HepG2 (cell line): ENCODE measurements around the gene TTC16. TPM values are rescaled to one million over a fixed set of nuclear protein-coding genes. Genes with fewer than 3 reads are reported as not detected.

Source experiments
- GATAD1 ChIP-seq: IDR thresholded peaks from 2 replicates; pipeline ENCODE4 v1.6.1; 2016; ENCODE audit warnings: missing genetic modification reagents, missing compliant biosample characterization
- HMG20A ChIP-seq: IDR thresholded peaks from 2 replicates; pipeline ENCODE4 v1.6.1; 2016; ENCODE audit warnings: borderline replicate concordance
- MATR3 ChIP-seq: sonication (generic); formaldehyde crosslinking; IDR thresholded peaks from 2 replicates; pipeline ENCODE4 v1.4.0; 2020; ENCODE audit warnings: missing genetic modification reagents
- MAZ ChIP-seq, 2 experiments: sonication (generic) in 1 of 2; formaldehyde crosslinking in 1 of 2; IDR thresholded peaks; 2 replicates each; pipeline versions ENCODE4 v1.5.0 to v1.6.1; 2012 to 2020; ENCODE audit warnings: low read depth in 2 of 2, mild to moderate bottlenecking in 2 of 2, borderline replicate concordance in 1 of 2, improper control_type of control experiment in 1 of 2, low read length in 1 of 2, missing genetic modification reagents in 1 of 2, moderate library complexity in 1 of 2
- MBD4 ChIP-seq: IDR thresholded peaks from 2 replicates; pipeline ENCODE4 v1.6.1; 2012; ENCODE audit warnings: low read length, inconsistent platforms, borderline replicate concordance
- MED1 ChIP-seq: sonication (generic); formaldehyde crosslinking; IDR thresholded peaks from 2 replicates; pipeline ENCODE4 v1.4.0; 2020; ENCODE audit warnings: missing genetic modification reagents
- MTA3 ChIP-seq: sonication (generic); formaldehyde crosslinking; IDR thresholded peaks from 2 replicates; pipeline ENCODE4 v1.4.0; 2020; ENCODE audit warnings: missing genetic modification reagents
- NFYB ChIP-seq: sonication (generic); formaldehyde crosslinking; IDR thresholded peaks from 2 replicates; pipeline ENCODE4 v1.4.0; 2020; ENCODE audit warnings: missing genetic modification reagents
- NR2F6 ChIP-seq, 2 experiments: IDR thresholded peaks; 2 replicates each; pipeline ENCODE4 v1.6.1; 2016; ENCODE audit warnings: antibody characterized with exemption in 1 of 2, mild to moderate bottlenecking in 1 of 2
- RFXANK ChIP-seq: IDR thresholded peaks from 2 replicates; pipeline ENCODE4 v1.6.1; 2016
- RNF2 ChIP-seq: fragments of 450-650 bp; conservative IDR thresholded peaks from 2 replicates; pipeline ENCODE4 v1.6.1; 2016; ENCODE audit warnings: low read depth
- SATB2 ChIP-seq: sonication (generic); formaldehyde crosslinking; IDR thresholded peaks from 2 replicates; pipeline ENCODE4 v1.5.0; 2020; ENCODE audit warnings: missing genetic modification reagents
- SRF ChIP-seq: IDR thresholded peaks from 2 replicates; pipeline ENCODE4 v1.6.1; 2011; ENCODE audit warnings: mild to moderate bottlenecking, low read depth, low read length, moderate library complexity
- TBX3 ChIP-seq: fragments of 450-650 bp; IDR thresholded peaks from 2 replicates; pipeline ENCODE4 v1.6.1; 2017; ENCODE audit warnings: antibody characterized with exemption, mild to moderate bottlenecking, inconsistent platforms, borderline replicate concordance
- TCF12 ChIP-seq, 2 experiments: fragments of 450-650 bp in 1 of 2; sonication (generic) in 1 of 2; formaldehyde crosslinking in 1 of 2; IDR thresholded peaks; 2 replicates each; pipeline versions ENCODE4 v1.6.1 to v1.8.0; 2017 to 2022; ENCODE audit warnings: antibody characterized with exemption in 1 of 2, mild to moderate bottlenecking in 1 of 2, missing genetic modification reagents in 1 of 2, moderate library complexity in 1 of 2
- ZFP41 ChIP-seq: sonication (generic); formaldehyde crosslinking; IDR thresholded peaks from 2 replicates; pipeline ENCODE4 v1.4.0; 2020; ENCODE audit warnings: mild to moderate bottlenecking, missing genetic modification reagents, borderline replicate concordance
- ZFY ChIP-seq: sonication (generic); formaldehyde crosslinking; IDR thresholded peaks from 2 replicates; pipeline ENCODE4 v1.4.0; 2020; ENCODE audit warnings: missing genetic modification reagents
- ZNF317 ChIP-seq: sonication (generic); formaldehyde crosslinking; IDR thresholded peaks from 2 replicates; pipeline ENCODE4 v1.5.0; 2020; ENCODE audit warnings: mild to moderate bottlenecking, missing genetic modification reagents
- ZNF75D ChIP-seq: sonication (generic); formaldehyde crosslinking; IDR thresholded peaks from 2 replicates; pipeline ENCODE4 v1.8.1; 2023; ENCODE audit warnings: missing genetic modification reagents, mild to moderate bottlenecking, borderline replicate concordance
- ZNF781 ChIP-seq: sonication (generic); formaldehyde crosslinking; IDR thresholded peaks from 2 replicates; pipeline ENCODE4 v1.5.1; 2020; ENCODE audit warnings: borderline replicate concordance, mild to moderate bottlenecking, missing genetic modification reagents; ENCODE audit errors: not compliant biosample characterization
- ZSCAN12 ChIP-seq: sonication (generic); formaldehyde crosslinking; IDR thresholded peaks from 2 replicates; pipeline ENCODE4 v1.9.0; 2021; ENCODE audit warnings: mild to moderate bottlenecking, missing genetic modification reagents
- polyA plus RNA-seq, 8 experiments: library from polyadenylated mRNA; depleted of rRNA in 3 of 8; stranded (reverse) in 7 of 8; unstranded in 1 of 8; fragments of >200 nt; fragmentation: Illumina TruSeq in 4 of 8; extraction: Trizol in 4 of 8; gene quantifications; 2 replicates each; pipeline versions ENCODE4 v1.2.1 to v1.2.3, GENCODE V29; 2011 to 2016; ENCODE audit warnings: low read depth in 4 of 8, missing spikeins in 1 of 8, mixed read lengths in 1 of 8; ENCODE audit not compliant: insufficient read depth in 1 of 8
- total RNA-seq, 5 experiments: library from RNA; depleted of rRNA; stranded (reverse); fragments of >200 nt; fragmentation: Illumina TruSeq; extraction: Trizol; gene quantifications; 2 replicates each; pipeline ENCODE4 v1.2.3, GENCODE V29; 2016; ENCODE audit warnings: low read depth in 1 of 5
- TF ChIP-seq, protein P1 (sequence below): sonication (generic); formaldehyde crosslinking; IDR thresholded peaks from 2 replicates; pipeline ENCODE4 v1.9.0; 2021; ENCODE audit warnings: missing genetic modification reagents, mild to moderate bottlenecking, borderline replicate concordance
- TF ChIP-seq, protein P2 (sequence below): sonication (generic); formaldehyde crosslinking; IDR thresholded peaks from 2 replicates; pipeline ENCODE4 v1.4.0; 2020; ENCODE audit warnings: missing genetic modification reagents, borderline replicate concordance
- TF ChIP-seq, protein P3 (sequence below): sonication (generic); formaldehyde crosslinking; IDR thresholded peaks from 2 replicates; pipeline ENCODE4 v1.5.1; 2020; ENCODE audit warnings: mild to moderate bottlenecking, missing genetic modification reagents, borderline replicate concordance
- TF ChIP-seq, protein P4 (sequence below): sonication (generic); formaldehyde crosslinking; IDR thresholded peaks from 2 replicates; pipeline ENCODE4 v1.4.0; 2020; ENCODE audit warnings: missing genetic modification reagents, mild to moderate bottlenecking, borderline replicate concordance
- TF ChIP-seq, protein P5 (sequence below): sonication (generic); formaldehyde crosslinking; IDR thresholded peaks from 2 replicates; pipeline ENCODE4 v1.8.0; 2022; ENCODE audit warnings: mild to moderate bottlenecking, missing genetic modification reagents, moderate library complexity

TTC16 gene
- total and polyA plus RNA-seq, 2 of the 13 experiments (the other 11 are each of a cell fraction or from before 2014, with no cell fraction given): not detected

DNA sequence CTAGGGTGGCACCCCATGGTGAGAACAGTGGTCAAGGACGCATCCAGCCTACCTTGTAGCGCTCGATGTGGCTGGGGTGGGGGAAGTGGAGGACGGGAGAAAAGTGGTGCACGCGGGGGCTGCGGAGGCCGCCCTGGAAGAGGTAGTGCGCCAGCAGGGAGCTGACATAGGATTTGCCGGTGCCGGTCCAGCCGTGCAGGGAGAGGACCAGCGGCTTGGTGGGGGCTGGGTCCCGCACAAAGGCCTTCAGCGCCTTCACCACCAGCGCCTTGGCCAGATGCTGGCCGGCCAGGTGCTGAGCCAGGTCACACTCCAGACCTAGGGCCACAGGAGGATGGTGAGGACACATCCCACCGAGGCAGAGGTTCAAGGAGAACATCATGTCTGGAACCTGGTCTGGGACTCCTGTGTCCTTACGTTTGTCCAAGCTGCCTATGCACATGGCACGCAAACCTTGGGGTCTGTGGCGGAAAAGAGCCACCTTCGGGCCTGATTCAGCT is 18.4 kb downstream of the TTC16 start (continued):
- TF ChIP-seq, protein P1, sequence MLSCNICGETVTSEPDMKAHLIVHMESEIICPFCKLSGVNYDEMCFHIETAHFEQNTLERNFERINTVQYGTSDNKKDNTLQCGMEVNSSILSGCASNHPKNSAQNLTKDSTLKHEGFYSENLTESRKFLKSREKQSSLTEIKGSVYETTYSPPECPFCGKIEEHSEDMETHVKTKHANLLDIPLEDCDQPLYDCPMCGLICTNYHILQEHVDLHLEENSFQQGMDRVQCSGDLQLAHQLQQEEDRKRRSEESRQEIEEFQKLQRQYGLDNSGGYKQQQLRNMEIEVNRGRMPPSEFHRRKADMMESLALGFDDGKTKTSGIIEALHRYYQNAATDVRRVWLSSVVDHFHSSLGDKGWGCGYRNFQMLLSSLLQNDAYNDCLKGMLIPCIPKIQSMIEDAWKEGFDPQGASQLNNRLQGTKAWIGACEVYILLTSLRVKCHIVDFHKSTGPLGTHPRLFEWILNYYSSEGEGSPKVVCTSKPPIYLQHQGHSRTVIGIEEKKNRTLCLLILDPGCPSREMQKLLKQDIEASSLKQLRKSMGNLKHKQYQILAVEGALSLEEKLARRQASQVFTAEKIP (CRISPR knock-in tag): no peak
- TF ChIP-seq ZFY (CRISPR knock-in tag) (no peak), MATR3 (no peak), ZFP41 (CRISPR knock-in tag) (no peak), TBX3 (no peak), MAZ (IDR thresholded peaks at IDR 0.05; ENCODE audit: borderline replicate concordance, low read depth, low read length) (no peak), MAZ (CRISPR knock-in tag; IDR thresholded peaks at IDR 0.05; ENCODE audit: low read depth) (no peak), NFYB (CRISPR knock-in tag) (no peak), ZNF317 (CRISPR knock-in tag) (no peak), ZNF75D (CRISPR knock-in tag) (no peak), MTA3 (CRISPR knock-in tag) (no peak), SRF (no peak), MED1 (CRISPR knock-in tag) (no peak), GATAD1 (CRISPR knock-in tag) (no peak), SATB2 (CRISPR knock-in tag) (no peak), RFXANK (no peak), MBD4 (no peak), TCF12 (IDR thresholded peaks at IDR 0.05) (no peak), TCF12 (CRISPR knock-in tag; IDR thresholded peaks at IDR 0.05) (no peak), HMG20A (CRISPR knock-in tag) (no peak), ZSCAN12 (CRISPR knock-in tag) (no peak), RNF2 (no peak), ZNF781 (CRISPR knock-in tag) (no peak), NR2F6 (IDR thresholded peaks at IDR 0.05) (no peak), NR2F6 (CRISPR knock-in tag; IDR thresholded peaks at IDR 0.05) (no peak)
- TF ChIP-seq, protein P2, sequence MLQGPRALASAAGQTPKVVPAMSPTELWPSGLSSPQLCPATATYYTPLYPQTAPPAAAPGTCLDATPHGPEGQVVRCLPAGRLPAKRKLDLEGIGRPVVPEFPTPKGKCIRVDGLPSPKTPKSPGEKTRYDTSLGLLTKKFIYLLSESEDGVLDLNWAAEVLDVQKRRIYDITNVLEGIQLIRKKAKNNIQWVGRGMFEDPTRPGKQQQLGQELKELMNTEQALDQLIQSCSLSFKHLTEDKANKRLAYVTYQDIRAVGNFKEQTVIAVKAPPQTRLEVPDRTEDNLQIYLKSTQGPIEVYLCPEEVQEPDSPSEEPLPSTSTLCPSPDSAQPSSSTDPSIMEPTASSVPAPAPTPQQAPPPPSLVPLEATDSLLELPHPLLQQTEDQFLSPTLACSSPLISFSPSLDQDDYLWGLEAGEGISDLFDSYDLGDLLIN: no peak
- TF ChIP-seq, protein P3, sequence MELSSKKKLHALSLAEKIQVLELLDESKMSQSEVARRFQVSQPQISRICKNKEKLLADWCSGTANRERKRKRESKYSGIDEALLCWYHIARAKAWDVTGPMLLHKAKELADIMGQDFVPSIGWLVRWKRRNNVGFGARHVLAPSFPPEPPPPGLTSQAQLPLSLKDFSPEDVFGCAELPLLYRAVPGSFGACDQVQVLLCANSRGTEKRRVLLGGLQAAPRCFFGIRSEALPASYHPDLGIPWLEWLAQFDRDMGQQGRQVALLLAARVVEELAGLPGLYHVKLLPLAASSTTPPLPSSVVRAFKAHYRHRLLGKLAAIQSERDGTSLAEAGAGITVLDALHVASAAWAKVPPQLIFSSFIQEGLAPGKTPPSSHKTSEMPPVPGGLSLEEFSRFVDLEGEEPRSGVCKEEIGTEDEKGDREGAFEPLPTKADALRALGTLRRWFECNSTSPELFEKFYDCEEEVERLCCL: no peak
- TF ChIP-seq, protein P4, sequence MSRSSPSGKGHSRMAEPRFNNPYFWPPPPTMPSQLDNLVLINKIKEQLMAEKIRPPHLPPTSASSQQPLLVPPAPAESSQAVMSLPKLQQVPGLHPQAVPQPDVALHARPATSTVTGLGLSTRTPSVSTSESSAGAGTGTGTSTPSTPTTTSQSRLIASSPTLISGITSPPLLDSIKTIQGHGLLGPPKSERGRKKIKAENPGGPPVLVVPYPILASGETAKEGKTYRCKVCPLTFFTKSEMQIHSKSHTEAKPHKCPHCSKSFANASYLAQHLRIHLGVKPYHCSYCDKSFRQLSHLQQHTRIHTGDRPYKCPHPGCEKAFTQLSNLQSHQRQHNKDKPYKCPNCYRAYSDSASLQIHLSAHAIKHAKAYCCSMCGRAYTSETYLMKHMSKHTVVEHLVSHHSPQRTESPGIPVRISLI (CRISPR knock-in tag): peak; percentile 17; the same call in 1 of the 2 replicates
- TF ChIP-seq, protein P5, sequence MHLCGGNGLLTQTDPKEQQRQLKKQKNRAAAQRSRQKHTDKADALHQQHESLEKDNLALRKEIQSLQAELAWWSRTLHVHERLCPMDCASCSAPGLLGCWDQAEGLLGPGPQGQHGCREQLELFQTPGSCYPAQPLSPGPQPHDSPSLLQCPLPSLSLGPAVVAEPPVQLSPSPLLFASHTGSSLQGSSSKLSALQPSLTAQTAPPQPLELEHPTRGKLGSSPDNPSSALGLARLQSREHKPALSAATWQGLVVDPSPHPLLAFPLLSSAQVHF (CRISPR knock-in tag): no peak
